GM23338 (cell line): ENCODE data around the gene GLIS2.

Experiments used
- CREB1 ChIP-seq: fragments of 250-450 bp; sonication (Bioruptor Pico); IDR thresholded peaks from 2 replicates; pipeline ENCODE4 v1.5.0; 2020; ENCODE audit warnings: low read depth, mild to moderate bottlenecking, moderate library complexity
- CTCF ChIP-seq, 2 experiments: fragments of 200-600 bp in 1 of 2; sonication (generic) in 1 of 2; conservative IDR thresholded peaks; 2 replicates each; pipeline versions ENCODE4 v1.5.1 to v1.6.1; 2016 to 2017; ENCODE audit warnings: antibody characterized with exemption in 2 of 2, low read depth in 2 of 2, mild to moderate bottlenecking in 2 of 2, moderate library complexity in 1 of 2
- EZH2 ChIP-seq: fragments of 200-600 bp; sonication (generic); IDR thresholded peaks from one replicate; pipeline ENCODE4 v1.8.0; 2017; ENCODE audit warnings: antibody characterized with exemption, mild to moderate bottlenecking, low read depth; ENCODE audit not compliant: unreplicated experiment
- EZH2phosphoT487 ChIP-seq: fragments of 200-600 bp; sonication (generic); IDR thresholded peaks from one replicate; pipeline ENCODE4 v1.8.1; 2018; ENCODE audit warnings: antibody characterized with exemption; ENCODE audit not compliant: unreplicated experiment
- JUNB ChIP-seq: IDR thresholded peaks from one replicate; pipeline ENCODE4 v1.6.1; 2016; ENCODE audit warnings: antibody characterized with exemption; ENCODE audit not compliant: unreplicated experiment
- NANOG ChIP-seq: IDR thresholded peaks from 2 replicates; pipeline ENCODE4 v1.6.1; 2016; ENCODE audit warnings: antibody characterized with exemption, borderline replicate concordance
- POLR2AphosphoS5 ChIP-seq: IDR thresholded peaks from 2 replicates; pipeline ENCODE4 v1.6.1; 2016; ENCODE audit warnings: antibody characterized with exemption, low read depth
- STAT1 ChIP-seq: IDR thresholded peaks from one replicate; pipeline ENCODE4 v1.6.1; 2016; ENCODE audit warnings: antibody characterized with exemption; ENCODE audit not compliant: unreplicated experiment
- TF ChIP-seq, protein P1 (sequence below): IDR thresholded peaks from 2 replicates; pipeline ENCODE4 v1.6.1; 2016; ENCODE audit warnings: antibody characterized with exemption
- TF ChIP-seq, protein P2 (sequence below): IDR thresholded peaks from one replicate; pipeline ENCODE4 v1.6.1; 2018; ENCODE audit warnings: antibody characterized with exemption; ENCODE audit not compliant: unreplicated experiment

DNA sequence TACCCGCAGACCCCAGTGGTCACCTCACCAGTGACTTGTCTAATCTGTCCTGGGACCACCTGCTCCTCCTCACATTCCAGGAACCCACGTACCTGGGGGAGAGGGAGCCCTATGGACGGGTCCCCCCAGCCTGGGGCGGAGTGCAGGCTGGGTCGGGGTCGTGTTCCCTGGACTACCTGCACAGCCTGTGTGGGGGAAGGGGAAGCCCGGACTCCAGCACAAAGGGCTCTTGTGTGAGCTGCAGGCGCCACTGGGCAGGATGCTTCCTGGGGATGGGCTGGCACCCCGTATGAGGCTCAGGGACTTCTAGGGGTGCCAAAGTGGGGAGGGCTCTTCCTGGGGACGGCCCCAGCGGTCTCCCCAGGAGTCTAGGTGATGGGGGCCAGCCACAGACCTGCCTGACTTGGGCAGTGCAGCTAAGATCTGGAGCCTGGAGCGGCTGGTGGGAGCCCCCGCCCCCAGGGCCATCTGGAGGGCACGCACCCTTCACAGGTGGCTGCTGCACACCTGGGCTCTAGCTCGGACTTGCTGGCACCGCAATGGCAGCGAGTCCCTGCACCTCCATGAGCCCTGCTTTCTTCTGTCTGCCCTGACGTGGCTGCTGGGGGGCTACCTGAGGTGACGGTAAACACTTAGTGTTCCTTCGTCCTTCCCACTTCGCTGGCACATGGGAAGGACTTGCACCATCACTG lies 63.3 kb downstream of the GLIS2 start:
- TF ChIP-seq CTCF (conservative IDR thresholded peaks at IDR 0.05; ENCODE audit: low read depth in 2 of 2) (no peak), EZH2 (no peak), STAT1 (no peak), EZH2phosphoT487 (no peak), POLR2AphosphoS5 (no peak), CREB1 (CRISPR knock-in tag) (no peak), JUNB (no peak), NANOG (no peak)
- TF ChIP-seq, protein P1, sequence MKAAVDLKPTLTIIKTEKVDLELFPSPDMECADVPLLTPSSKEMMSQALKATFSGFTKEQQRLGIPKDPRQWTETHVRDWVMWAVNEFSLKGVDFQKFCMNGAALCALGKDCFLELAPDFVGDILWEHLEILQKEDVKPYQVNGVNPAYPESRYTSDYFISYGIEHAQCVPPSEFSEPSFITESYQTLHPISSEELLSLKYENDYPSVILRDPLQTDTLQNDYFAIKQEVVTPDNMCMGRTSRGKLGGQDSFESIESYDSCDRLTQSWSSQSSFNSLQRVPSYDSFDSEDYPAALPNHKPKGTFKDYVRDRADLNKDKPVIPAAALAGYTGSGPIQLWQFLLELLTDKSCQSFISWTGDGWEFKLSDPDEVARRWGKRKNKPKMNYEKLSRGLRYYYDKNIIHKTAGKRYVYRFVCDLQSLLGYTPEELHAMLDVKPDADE, result no peak
- TF ChIP-seq, protein P2, sequence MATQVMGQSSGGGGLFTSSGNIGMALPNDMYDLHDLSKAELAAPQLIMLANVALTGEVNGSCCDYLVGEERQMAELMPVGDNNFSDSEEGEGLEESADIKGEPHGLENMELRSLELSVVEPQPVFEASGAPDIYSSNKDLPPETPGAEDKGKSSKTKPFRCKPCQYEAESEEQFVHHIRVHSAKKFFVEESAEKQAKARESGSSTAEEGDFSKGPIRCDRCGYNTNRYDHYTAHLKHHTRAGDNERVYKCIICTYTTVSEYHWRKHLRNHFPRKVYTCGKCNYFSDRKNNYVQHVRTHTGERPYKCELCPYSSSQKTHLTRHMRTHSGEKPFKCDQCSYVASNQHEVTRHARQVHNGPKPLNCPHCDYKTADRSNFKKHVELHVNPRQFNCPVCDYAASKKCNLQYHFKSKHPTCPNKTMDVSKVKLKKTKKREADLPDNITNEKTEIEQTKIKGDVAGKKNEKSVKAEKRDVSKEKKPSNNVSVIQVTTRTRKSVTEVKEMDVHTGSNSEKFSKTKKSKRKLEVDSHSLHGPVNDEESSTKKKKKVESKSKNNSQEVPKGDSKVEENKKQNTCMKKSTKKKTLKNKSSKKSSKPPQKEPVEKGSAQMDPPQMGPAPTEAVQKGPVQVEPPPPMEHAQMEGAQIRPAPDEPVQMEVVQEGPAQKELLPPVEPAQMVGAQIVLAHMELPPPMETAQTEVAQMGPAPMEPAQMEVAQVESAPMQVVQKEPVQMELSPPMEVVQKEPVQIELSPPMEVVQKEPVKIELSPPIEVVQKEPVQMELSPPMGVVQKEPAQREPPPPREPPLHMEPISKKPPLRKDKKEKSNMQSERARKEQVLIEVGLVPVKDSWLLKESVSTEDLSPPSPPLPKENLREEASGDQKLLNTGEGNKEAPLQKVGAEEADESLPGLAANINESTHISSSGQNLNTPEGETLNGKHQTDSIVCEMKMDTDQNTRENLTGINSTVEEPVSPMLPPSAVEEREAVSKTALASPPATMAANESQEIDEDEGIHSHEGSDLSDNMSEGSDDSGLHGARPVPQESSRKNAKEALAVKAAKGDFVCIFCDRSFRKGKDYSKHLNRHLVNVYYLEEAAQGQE, result no peak
